HL-60 (cell line): ENCODE data around the gene IRAK2.

Experiments used
- GABPA ChIP-seq: IDR thresholded peaks from 2 replicates; pipeline ENCODE4 v1.6.1; 2012; ENCODE audit warnings: low read depth
- POLR2AphosphoS5 ChIP-seq: IDR thresholded peaks from 2 replicates; pipeline ENCODE4 v1.6.1; 2012; ENCODE audit warnings: low read depth
- REST ChIP-seq: IDR thresholded peaks from 2 replicates; pipeline ENCODE4 v1.6.1; 2012; ENCODE audit warnings: low read depth; ENCODE audit not compliant: insufficient replicate concordance
- TF ChIP-seq, protein P1 (sequence below): IDR thresholded peaks from one replicate; pipeline ENCODE4 v1.5.1; 2011; ENCODE audit warnings: low read length, control low read depth, inconsistent platforms; ENCODE audit not compliant: insufficient read depth

DNA sequence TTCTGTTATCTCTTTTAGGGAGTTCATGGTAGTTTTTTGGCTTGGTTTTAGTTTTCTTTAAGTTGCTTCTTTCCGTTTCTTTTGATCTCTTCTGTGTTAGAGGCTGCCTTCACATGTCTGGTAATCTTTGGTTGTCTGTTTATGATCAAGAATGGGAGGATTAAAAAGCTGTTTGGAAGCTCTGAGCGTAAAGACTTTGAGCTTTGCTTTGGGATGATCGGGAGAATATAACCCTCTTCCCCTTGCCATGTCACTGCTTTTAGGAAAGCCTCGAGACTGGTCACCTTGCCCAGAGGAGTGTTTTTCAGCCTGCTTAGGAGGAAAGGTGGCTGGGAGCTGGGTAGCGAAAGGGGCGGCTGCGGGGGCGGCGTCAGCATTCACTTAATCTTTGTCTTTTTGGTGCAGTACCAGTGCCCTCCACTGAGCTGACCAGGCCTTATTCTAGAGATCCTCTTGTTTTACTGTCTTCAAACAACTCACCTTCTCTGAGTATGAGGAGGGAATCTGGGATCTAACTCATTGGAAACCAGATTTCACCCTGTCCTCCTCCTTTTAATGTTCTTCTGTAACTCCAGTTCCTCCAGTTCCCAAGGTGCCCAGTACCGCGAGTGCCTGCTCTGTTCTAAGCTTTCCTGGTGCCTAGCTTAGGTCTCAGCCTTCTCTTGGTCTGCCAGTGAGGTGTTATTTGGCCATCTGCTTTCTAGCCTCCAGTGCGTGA, 99.1 kb downstream of the IRAK2 start:
- TF ChIP-seq, protein P1, sequence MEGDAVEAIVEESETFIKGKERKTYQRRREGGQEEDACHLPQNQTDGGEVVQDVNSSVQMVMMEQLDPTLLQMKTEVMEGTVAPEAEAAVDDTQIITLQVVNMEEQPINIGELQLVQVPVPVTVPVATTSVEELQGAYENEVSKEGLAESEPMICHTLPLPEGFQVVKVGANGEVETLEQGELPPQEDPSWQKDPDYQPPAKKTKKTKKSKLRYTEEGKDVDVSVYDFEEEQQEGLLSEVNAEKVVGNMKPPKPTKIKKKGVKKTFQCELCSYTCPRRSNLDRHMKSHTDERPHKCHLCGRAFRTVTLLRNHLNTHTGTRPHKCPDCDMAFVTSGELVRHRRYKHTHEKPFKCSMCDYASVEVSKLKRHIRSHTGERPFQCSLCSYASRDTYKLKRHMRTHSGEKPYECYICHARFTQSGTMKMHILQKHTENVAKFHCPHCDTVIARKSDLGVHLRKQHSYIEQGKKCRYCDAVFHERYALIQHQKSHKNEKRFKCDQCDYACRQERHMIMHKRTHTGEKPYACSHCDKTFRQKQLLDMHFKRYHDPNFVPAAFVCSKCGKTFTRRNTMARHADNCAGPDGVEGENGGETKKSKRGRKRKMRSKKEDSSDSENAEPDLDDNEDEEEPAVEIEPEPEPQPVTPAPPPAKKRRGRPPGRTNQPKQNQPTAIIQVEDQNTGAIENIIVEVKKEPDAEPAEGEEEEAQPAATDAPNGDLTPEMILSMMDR: peak; percentile 8
- no peak for TF ChIP-seq GABPA
- no peak for TF ChIP-seq POLR2AphosphoS5
- no peak for TF ChIP-seq REST
